Measurements from ENCODE around the gene MARCHF11.

DNA sequence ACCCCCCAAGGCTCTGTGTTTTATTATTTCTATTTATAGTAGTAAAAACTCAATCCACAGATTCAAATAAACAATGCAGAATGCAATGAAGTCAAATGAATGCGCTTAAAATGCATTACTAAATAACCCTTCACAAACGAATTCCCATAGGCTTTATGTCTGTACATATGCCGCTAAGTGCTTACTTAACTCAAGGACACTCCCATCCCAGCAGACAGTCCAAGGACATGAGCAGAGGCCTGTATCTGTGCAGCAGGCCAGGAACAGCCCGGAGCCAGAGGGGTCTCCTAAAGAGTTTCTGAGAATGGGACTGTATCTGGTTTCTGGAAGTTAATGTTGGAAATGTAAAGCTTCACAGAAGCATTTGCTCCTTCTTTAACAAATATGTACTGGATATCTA is 59.8 kb downstream of the MARCHF11 start:
- TF ChIP-seq, protein P1, sequence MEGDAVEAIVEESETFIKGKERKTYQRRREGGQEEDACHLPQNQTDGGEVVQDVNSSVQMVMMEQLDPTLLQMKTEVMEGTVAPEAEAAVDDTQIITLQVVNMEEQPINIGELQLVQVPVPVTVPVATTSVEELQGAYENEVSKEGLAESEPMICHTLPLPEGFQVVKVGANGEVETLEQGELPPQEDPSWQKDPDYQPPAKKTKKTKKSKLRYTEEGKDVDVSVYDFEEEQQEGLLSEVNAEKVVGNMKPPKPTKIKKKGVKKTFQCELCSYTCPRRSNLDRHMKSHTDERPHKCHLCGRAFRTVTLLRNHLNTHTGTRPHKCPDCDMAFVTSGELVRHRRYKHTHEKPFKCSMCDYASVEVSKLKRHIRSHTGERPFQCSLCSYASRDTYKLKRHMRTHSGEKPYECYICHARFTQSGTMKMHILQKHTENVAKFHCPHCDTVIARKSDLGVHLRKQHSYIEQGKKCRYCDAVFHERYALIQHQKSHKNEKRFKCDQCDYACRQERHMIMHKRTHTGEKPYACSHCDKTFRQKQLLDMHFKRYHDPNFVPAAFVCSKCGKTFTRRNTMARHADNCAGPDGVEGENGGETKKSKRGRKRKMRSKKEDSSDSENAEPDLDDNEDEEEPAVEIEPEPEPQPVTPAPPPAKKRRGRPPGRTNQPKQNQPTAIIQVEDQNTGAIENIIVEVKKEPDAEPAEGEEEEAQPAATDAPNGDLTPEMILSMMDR (IDR thresholded peaks at IDR 0.05) = no peak
- TF ChIP-seq POLR2AphosphoS5 (IDR thresholded peaks at IDR 0.05; ENCODE audit: low read depth, low read length) = no peak
- TF ChIP-seq TCF7L2 (IDR thresholded peaks at IDR 0.05; ENCODE audit: low read depth, low read length) = no peak
- no peak for TF ChIP-seq SIN3A (IDR thresholded peaks at IDR 0.05; ENCODE audit: borderline replicate concordance, insufficient read depth, low read depth, low read length)
- TF ChIP-seq, protein P2, sequence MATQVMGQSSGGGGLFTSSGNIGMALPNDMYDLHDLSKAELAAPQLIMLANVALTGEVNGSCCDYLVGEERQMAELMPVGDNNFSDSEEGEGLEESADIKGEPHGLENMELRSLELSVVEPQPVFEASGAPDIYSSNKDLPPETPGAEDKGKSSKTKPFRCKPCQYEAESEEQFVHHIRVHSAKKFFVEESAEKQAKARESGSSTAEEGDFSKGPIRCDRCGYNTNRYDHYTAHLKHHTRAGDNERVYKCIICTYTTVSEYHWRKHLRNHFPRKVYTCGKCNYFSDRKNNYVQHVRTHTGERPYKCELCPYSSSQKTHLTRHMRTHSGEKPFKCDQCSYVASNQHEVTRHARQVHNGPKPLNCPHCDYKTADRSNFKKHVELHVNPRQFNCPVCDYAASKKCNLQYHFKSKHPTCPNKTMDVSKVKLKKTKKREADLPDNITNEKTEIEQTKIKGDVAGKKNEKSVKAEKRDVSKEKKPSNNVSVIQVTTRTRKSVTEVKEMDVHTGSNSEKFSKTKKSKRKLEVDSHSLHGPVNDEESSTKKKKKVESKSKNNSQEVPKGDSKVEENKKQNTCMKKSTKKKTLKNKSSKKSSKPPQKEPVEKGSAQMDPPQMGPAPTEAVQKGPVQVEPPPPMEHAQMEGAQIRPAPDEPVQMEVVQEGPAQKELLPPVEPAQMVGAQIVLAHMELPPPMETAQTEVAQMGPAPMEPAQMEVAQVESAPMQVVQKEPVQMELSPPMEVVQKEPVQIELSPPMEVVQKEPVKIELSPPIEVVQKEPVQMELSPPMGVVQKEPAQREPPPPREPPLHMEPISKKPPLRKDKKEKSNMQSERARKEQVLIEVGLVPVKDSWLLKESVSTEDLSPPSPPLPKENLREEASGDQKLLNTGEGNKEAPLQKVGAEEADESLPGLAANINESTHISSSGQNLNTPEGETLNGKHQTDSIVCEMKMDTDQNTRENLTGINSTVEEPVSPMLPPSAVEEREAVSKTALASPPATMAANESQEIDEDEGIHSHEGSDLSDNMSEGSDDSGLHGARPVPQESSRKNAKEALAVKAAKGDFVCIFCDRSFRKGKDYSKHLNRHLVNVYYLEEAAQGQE (IDR thresholded peaks at IDR 0.05; ENCODE audit: insufficient read depth in 1 of 2, low read depth in 2 of 2, low read length in 1 of 2) = no peak

Data from Panc1 (cell line).